NCI-H1436 treated with DMSO at 0.1 percent for 48 hours (cell line): Measurements from ENCODE around the gene PPP1R15B.
"Not testable (repeated sequence)": the region's sequence is repeated elsewhere in the genome, so short reads cannot be mapped to it uniquely, and the experiment has no call there.

Source experiments
- DNase-seq: peaks from one replicate; lab custom pipeline; 2025; lab: John Stamatoyannopoulos, UW

Gene PPP1R15B

GRCh38 chr1:204443871-204444581, 32.4 kb upstream of the PPP1R15B start:
- DNase-seq: no peak

GRCh38 chr1:204443260-204443619, 31.6 kb upstream of the PPP1R15B start:
- DNase-seq: no peak

GRCh38 chr1:204442376-204443259, 31.0 kb upstream of the PPP1R15B start:
- no peak for DNase-seq

- DNase-seq: no peak
These were observed 29.9 kb upstream of the PPP1R15B start for GRCh38 chr1:204441558-204441957.

GRCh38 chr1:204439621-204440375, 28.2 kb upstream of the PPP1R15B start:
- no peak for DNase-seq

- no peak for DNase-seq
These were observed 27.0 kb upstream of the PPP1R15B start for GRCh38 chr1:204438628-204439027.

GRCh38 chr1:204437796-204438570, 26.4 kb upstream of the PPP1R15B start:
- no peak for DNase-seq

- no peak for DNase-seq
These were observed 24.3 kb upstream of the PPP1R15B start for GRCh38 chr1:204435872-204436271.

GRCh38 chr1:204435381-204435831, 23.8 kb upstream of the PPP1R15B start:
- DNase-seq: no peak

GRCh38 chr1:204434116-204434755, 22.6 kb upstream of the PPP1R15B start:
- DNase-seq: no peak

GRCh38 chr1:204432708-204433107, 21.1 kb upstream of the PPP1R15B start:
- no peak for DNase-seq

- DNase-seq: no peak
These were observed 19.9 kb upstream of the PPP1R15B start for GRCh38 chr1:204431310-204432184.

GRCh38 chr1:204429746-204430145, 18.1 kb upstream of the PPP1R15B start:
- DNase-seq: no peak

GRCh38 chr1:204426971-204427701, 15.5 kb upstream of the PPP1R15B start:
- DNase-seq: no peak

- no peak for DNase-seq
These were observed 14.9 kb upstream of the PPP1R15B start for GRCh38 chr1:204426474-204426873.

- DNase-seq: no peak
These were observed 14.4 kb upstream of the PPP1R15B start for GRCh38 chr1:204426035-204426436.

GRCh38 chr1:204424621-204425020, 13.0 kb upstream of the PPP1R15B start:
- no peak for DNase-seq

- DNase-seq: not testable (repeated sequence)
These were observed 10.6 kb upstream of the PPP1R15B start for GRCh38 chr1:204422061-204422705.

GRCh38 chr1:204421441-204421840, 9.8 kb upstream of the PPP1R15B start:
- no peak for DNase-seq
